ENCODE data around the gene RPL9. TPM values are rescaled to one million over a fixed set of nuclear protein-coding genes. Genes with fewer than 3 reads are reported as not detected.

RPL9 gene
- total and polyA plus RNA-seq, 2 experiments from 2014 or later = 2,522 to 4,044 TPM

- TF ChIP-seq, protein P1, sequence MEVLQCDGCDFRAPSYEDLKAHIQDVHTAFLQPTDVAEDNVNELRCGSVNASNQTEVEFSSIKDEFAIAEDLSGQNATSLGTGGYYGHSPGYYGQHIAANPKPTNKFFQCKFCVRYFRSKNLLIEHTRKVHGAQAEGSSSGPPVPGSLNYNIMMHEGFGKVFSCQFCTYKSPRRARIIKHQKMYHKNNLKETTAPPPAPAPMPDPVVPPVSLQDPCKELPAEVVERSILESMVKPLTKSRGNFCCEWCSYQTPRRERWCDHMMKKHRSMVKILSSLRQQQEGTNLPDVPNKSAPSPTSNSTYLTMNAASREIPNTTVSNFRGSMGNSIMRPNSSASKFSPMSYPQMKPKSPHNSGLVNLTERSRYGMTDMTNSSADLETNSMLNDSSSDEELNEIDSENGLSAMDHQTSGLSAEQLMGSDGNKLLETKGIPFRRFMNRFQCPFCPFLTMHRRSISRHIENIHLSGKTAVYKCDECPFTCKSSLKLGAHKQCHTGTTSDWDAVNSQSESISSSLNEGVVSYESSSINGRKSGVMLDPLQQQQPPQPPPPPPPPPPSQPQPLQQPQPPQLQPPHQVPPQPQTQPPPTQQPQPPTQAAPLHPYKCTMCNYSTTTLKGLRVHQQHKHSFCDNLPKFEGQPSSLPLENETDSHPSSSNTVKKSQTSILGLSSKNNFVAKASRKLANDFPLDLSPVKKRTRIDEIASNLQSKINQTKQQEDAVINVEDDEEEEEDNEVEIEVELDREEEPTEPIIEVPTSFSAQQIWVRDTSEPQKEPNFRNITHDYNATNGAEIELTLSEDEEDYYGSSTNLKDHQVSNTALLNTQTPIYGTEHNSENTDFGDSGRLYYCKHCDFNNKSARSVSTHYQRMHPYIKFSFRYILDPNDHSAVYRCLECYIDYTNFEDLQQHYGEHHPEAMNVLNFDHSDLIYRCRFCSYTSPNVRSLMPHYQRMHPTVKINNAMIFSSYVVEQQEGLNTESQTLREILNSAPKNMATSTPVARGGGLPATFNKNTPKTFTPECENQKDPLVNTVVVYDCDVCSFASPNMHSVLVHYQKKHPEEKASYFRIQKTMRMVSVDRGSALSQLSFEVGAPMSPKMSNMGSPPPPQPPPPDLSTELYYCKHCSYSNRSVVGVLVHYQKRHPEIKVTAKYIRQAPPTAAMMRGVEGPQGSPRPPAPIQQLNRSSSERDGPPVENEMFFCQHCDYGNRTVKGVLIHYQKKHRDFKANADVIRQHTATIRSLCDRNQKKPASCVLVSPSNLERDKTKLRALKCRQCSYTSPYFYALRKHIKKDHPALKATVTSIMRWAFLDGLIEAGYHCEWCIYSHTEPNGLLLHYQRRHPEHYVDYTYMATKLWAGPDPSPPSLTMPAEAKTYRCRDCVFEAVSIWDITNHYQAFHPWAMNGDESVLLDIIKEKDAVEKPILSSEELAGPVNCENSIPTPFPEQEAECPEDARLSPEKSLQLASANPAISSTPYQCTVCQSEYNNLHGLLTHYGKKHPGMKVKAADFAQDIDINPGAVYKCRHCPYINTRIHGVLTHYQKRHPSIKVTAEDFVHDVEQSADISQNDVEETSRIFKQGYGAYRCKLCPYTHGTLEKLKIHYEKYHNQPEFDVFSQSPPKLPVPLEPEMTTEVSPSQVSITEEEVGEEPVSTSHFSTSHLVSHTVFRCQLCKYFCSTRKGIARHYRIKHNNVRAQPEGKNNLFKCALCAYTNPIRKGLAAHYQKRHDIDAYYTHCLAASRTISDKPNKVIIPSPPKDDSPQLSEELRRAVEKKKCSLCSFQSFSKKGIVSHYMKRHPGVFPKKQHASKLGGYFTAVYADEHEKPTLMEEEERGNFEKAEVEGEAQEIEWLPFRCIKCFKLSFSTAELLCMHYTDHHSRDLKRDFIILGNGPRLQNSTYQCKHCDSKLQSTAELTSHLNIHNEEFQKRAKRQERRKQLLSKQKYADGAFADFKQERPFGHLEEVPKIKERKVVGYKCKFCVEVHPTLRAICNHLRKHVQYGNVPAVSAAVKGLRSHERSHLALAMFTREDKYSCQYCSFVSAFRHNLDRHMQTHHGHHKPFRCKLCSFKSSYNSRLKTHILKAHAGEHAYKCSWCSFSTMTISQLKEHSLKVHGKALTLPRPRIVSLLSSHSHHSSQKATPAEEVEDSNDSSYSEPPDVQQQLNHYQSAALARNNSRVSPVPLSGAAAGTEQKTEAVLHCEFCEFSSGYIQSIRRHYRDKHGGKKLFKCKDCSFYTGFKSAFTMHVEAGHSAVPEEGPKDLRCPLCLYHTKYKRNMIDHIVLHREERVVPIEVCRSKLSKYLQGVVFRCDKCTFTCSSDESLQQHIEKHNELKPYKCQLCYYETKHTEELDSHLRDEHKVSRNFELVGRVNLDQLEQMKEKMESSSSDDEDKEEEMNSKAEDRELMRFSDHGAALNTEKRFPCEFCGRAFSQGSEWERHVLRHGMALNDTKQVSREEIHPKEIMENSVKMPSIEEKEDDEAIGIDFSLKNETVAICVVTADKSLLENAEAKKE (CRISPR knock-in tag; IDR thresholded peaks at IDR 0.05) = no peak
- TF ChIP-seq REST (IDR thresholded peaks at IDR 0.05; ENCODE audit: unreplicated experiment) = no peak
- no peak for TF ChIP-seq EZH2 (IDR thresholded peaks at IDR 0.05; ENCODE audit: low read depth, unreplicated experiment)
- no peak for TF ChIP-seq ZNF114 (CRISPR knock-in tag; IDR thresholded peaks at IDR 0.05)
- no peak for TF ChIP-seq ZNF331 (CRISPR knock-in tag; IDR thresholded peaks at IDR 0.05; ENCODE audit: low read depth)
- TF ChIP-seq, protein P2, sequence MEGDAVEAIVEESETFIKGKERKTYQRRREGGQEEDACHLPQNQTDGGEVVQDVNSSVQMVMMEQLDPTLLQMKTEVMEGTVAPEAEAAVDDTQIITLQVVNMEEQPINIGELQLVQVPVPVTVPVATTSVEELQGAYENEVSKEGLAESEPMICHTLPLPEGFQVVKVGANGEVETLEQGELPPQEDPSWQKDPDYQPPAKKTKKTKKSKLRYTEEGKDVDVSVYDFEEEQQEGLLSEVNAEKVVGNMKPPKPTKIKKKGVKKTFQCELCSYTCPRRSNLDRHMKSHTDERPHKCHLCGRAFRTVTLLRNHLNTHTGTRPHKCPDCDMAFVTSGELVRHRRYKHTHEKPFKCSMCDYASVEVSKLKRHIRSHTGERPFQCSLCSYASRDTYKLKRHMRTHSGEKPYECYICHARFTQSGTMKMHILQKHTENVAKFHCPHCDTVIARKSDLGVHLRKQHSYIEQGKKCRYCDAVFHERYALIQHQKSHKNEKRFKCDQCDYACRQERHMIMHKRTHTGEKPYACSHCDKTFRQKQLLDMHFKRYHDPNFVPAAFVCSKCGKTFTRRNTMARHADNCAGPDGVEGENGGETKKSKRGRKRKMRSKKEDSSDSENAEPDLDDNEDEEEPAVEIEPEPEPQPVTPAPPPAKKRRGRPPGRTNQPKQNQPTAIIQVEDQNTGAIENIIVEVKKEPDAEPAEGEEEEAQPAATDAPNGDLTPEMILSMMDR (conservative IDR thresholded peaks at IDR 0.05; ENCODE audit: low read depth in 2 of 2) = no peak
Measured at GRCh38 chr4:39490322-39490721, 31.6 kb upstream of the RPL9 start (continued).

Measured in GM23338 (cell line).